HG03460 (cell line): ENCODE data around the gene POTEB.
"Not testable (repeated sequence)": the region's sequence is repeated elsewhere in the genome, so short reads cannot be mapped to it uniquely, and the experiment has no call there.

ENCODE experiments used
- ATAC-seq: cut with Tn5 transposase; IDR thresholded peaks from one replicate; pipeline ENCODE4 v1.9.1; 2021; ENCODE audit not compliant: unreplicated experiment

Gene POTEB

DNA sequence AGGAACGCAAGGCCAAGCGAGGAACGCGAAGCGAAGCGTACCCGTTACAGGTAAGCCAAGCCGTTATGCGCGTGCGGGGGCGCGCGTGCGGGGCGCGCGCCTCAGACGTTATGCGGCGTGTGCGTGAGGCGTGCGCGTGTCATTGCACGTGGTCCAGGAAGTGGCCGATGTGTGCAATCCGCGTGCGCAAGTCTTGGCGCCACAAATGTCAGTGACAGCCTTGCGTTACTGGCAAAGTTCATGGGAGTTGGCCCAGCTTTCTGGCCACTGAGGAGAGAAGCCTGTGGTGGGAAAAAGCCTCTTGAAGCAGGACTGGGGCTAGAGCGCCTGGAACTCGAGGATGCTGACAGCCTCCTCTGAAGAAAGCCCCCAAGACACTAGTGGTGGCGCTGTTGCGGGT, at the start of gene POTEB:
POTEB (minus strand) TSS at position 101 of the 400 bp plus-strand sequence. CDS start 489 bp downstream, outside the sequence.
- not testable (repeated sequence) for ATAC-seq

DNA sequence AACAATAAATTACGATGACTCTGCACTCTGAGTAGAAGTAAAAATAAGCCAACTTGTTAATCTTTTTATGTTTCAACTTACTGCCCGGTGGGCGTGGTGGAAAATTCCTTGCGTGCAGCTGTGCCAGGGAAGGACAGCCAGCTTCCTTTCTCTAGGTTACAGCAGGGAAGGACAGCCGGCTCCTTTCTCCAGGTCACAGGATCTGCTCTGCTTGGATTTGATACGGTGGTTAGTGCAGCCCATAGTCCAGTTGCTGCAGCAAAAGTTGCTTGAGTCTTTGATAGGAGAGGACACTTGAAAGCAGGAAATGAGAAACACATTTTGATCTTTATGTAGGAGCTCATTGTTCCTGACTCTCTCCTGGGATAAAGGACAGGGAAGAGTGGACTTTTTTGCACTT, 13.4 kb upstream of the POTEB start:
- ATAC-seq, result not testable (repeated sequence)

DNA sequence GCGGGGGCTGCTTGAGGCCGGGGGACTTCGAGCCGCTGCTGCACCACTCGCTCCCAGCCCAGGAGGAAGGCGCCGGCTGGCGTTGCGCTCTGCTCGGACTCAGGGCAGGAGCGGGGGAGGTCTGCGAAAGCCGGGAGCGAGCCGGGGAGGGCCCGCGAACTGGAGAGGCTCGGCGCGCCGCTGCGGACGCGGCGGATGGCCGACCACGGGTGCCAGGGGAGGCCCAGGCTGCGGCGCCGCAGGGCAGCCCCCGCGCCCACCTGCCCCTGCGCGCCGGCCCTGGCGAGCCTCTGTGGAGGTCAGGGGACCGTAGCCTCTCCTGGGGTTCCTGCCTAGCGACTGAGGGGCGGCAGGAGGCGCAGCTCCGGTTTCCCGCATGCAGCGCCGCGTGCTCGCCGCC, 12.0 kb upstream of the POTEB start:
- not testable (repeated sequence) for ATAC-seq

DNA sequence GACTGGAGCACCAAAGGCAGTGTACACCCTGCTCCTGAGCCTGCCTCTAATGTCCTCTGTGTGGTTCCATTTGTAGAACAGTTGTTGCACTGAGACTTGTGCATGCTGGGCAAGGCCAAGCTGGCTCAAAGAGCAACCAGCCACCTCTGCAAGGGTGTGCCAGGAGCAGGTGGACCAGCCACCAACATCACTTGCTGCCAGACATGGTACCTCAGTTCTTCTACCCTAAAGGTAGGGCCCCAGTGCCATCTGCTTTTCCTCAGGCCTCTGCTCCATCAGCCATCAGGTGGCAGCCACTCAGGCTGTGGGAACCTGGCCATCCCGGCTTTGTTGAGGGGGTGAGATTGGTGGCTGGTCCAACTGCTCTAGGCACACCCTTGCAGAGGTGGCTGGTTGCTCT, 38.7 kb downstream of the POTEB start:
- ATAC-seq, result not testable (repeated sequence)
